Measurements from ENCODE around the gene USP47. TPM values are rescaled to one million over a fixed set of nuclear protein-coding genes. Genes with fewer than 3 reads are reported as not detected.

The USP47 gene
- total and polyA plus RNA-seq, 9 of the 15 experiments (the other 6 are each of a cell fraction or from before 2014, with no cell fraction given), result 13.1 to 63.6 (median 34.7) TPM

GRCh38 chr11:11946180-11946579 lies 104.4 kb downstream of the USP47 start (continued):
- TF ChIP-seq, protein P1, sequence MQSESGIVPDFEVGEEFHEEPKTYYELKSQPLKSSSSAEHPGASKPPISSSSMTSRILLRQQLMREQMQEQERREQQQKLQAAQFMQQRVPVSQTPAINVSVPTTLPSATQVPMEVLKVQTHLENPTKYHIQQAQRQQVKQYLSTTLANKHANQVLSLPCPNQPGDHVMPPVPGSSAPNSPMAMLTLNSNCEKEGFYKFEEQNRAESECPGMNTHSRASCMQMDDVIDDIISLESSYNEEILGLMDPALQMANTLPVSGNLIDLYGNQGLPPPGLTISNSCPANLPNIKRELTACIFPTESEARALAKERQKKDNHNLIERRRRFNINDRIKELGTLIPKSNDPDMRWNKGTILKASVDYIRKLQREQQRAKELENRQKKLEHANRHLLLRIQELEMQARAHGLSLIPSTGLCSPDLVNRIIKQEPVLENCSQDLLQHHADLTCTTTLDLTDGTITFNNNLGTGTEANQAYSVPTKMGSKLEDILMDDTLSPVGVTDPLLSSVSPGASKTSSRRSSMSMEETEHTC (IDR thresholded peaks at IDR 0.05), result no peak
- TF ChIP-seq ZFP36 (IDR thresholded peaks at IDR 0.05; ENCODE audit: low read depth, low read length, partially characterized antibody) (no peak), ZNF384 (IDR thresholded peaks at IDR 0.05; ENCODE audit: low read depth, low read length) (no peak), BRCA1 (IDR thresholded peaks at IDR 0.05) (no peak), BRCA1 (CRISPR knock-in tag; IDR thresholded peaks at IDR 0.05) (no peak)

DNA sequence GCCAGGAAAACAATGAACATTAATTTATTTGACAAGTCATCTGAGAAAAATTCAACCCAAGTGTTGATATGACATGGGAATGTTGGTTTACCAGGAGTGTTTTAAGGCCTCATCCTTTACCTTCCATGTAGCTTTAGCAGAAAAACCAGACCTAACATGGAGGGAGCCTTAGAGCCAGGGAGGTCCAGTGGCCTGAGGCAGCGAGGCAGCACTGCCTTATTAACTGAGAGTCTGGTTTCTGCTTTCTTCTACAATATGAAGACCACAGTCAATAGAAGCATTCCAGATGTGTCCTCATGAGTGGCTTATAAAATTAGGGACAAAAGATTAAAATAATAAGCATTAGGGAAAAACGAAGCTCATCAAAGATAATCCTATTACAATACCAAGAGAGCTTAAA lies 105.1 kb downstream of the USP47 start:
- ChIA-PET POLR2A (interaction anchor here (0.6 to 2.7 kb wide), 3 partner anchors 9 to 1637 kb away, joined by 3 to 14 read pairs (median 3); no protein-coding TSS in a partner anchor), CTCF (ENCODE audit: low intra/inter-chr PET ratio) (no interaction called here)
- DNase-seq (ENCODE audit: extremely low read depth in 1 of 4, low spot score in 3 of 4) (no peak), ATAC-seq (no peak), FAIRE-seq (no peak)
- Histone ChIP-seq H3K4me1 (replicated peaks in 1 of 2; ENCODE audit: control insufficient read depth in 2 of 2, insufficient read depth in 2 of 2, low read length in 2 of 2) (no peaks in the 10 kb centered on the region), H3K9ac (ENCODE audit: insufficient read depth in 1 of 2, low read depth in 2 of 2, low read length in 2 of 2) (no peak overlapping the region), H3K4me3 (no peak overlapping the region), H3K27ac (ENCODE audit: extremely low read depth, low read depth, low read length) (no peak overlapping the region), H3K27me3 (ENCODE audit: control insufficient read depth in 2 of 2, insufficient read depth in 2 of 2, low read length in 2 of 2) (no peaks in the 10 kb centered on the region), H3K9me3 (replicated peaks; ENCODE audit: control insufficient read depth, insufficient read depth, low read depth, low read length) (no peaks in the 10 kb centered on the region), H2AFZ (ENCODE audit: low read depth, low read length) (no peak overlapping the region), H3K36me3 (ENCODE audit: control insufficient read depth, insufficient read depth, low read length) (peaks cover 89% of the 10 kb centered on the region), H3K9me1 (ENCODE audit: control insufficient read depth, insufficient read depth, low read length) (no peaks in the 10 kb centered on the region), H4K20me1 (replicated peaks; ENCODE audit: control insufficient read depth, insufficient read depth, low read length) (no peaks in the 10 kb centered on the region), H3K4me2 (ENCODE audit: insufficient read depth, low read length) (no peak overlapping the region), H3K79me2 (ENCODE audit: control insufficient read depth, insufficient read depth, low read length) (no peaks in the 10 kb centered on the region)
- 82% methylated on average over 2 of the region's 2 CpGs for WGBS (ENCODE audit: insufficient coverage, low coverage, missing lambda C conversion rate)
- BruUV-seq (replicated peaks), result no TSS peak
- in situ Hi-C loops (cut with MboI) (no loop called here), intact Hi-C loops (cut with micrococcal nuclease) (no loop called here)
- TF ChIP-seq ZSCAN29 (IDR thresholded peaks at IDR 0.05), result no peak
- no peak for TF ChIP-seq ZNF445 (CRISPR knock-in tag; IDR thresholded peaks at IDR 0.05; ENCODE audit: low read depth)
- TF ChIP-seq SMARCB1 (IDR thresholded peaks at IDR 0.05; ENCODE audit: insufficient read length, low read depth), result no peak
- TF ChIP-seq SMARCA5 (IDR thresholded peaks at IDR 0.05), result no peak
